ENCODE measurements around the gene PNRC2. TPM values are rescaled to one million over a fixed set of nuclear protein-coding genes. Genes with fewer than 3 reads are reported as not detected.
"Not testable (repeated sequence)": the region's sequence is repeated elsewhere in the genome, so short reads cannot be mapped to it uniquely, and the experiment has no call there.

The PNRC2 gene
- total and polyA plus RNA-seq, 2 donors: 143 to 151 TPM

GRCh38 chr1:23977854-23978191, 18.2 kb downstream of the PNRC2 start:
- Histone ChIP-seq H3K27me3 (ENCODE audit: control insufficient read depth in 2 of 2, insufficient read depth in 1 of 2, low read length in 1 of 2) (no peaks in the 10 kb centered on the region), H3K4me1 (ENCODE audit: control insufficient read depth in 2 of 2, insufficient read depth in 2 of 2, low read length in 2 of 2) (peaks cover 22 to 32% of the 10 kb centered on the region in 2 donors), H3K9me3 (ENCODE audit: control insufficient read depth in 2 of 2, insufficient read depth in 1 of 2, low read length in 1 of 2) (no peaks in the 10 kb centered on the region), H3K27ac (ENCODE audit: low read depth in 1 of 2, low read length in 1 of 2) (peak overlapping the region; percentile 42 to 67), H3K4me3 (ENCODE audit: low read length in 2 of 2) (peak overlapping the region; percentile 41 to 83), H3K36me3 (ENCODE audit: control insufficient read depth in 2 of 2, insufficient read depth in 2 of 2, low read length in 1 of 2) (peaks cover 24 to 47% of the 10 kb centered on the region in 2 donors)
- DNase-seq (ENCODE audit: low read depth in 6 of 9, low spot score in 9 of 9): no peak
- 55% methylated on average over 1 of the region's 1 CpG for WGBS

GRCh38 chr1:23978805-23979204, 19.2 kb downstream of the PNRC2 start:
- Histone ChIP-seq H3K4me3 (ENCODE audit: low read length in 2 of 2) (peak overlapping the region; percentile 83 to 91), H3K9me3 (ENCODE audit: control insufficient read depth in 2 of 2, insufficient read depth in 1 of 2, low read length in 1 of 2) (no peaks in the 10 kb centered on the region), H3K27me3 (ENCODE audit: control insufficient read depth in 2 of 2, insufficient read depth in 1 of 2, low read length in 1 of 2) (no peaks in the 10 kb centered on the region), H3K4me1 (ENCODE audit: control insufficient read depth in 2 of 2, insufficient read depth in 2 of 2, low read length in 2 of 2) (peaks cover 22 to 32% of the 10 kb centered on the region in 2 donors), H3K36me3 (ENCODE audit: control insufficient read depth in 2 of 2, insufficient read depth in 2 of 2, low read length in 1 of 2) (peaks cover 18 to 37% of the 10 kb centered on the region in 2 donors), H3K27ac (ENCODE audit: low read depth in 1 of 2, low read length in 1 of 2) (peak overlapping the region in 1 of 2 donors; percentile 98)
- DNase-seq (ENCODE audit: low read depth in 6 of 9, low spot score in 9 of 9): no peak
- under 1% methylated on average over 4 of the region's 4 CpGs for WGBS

- Histone ChIP-seq H3K4me1 (ENCODE audit: control insufficient read depth in 2 of 2, insufficient read depth in 2 of 2, low read length in 2 of 2) (peaks cover 22 to 32% of the 10 kb centered on the region in 2 donors), H3K36me3 (ENCODE audit: control insufficient read depth in 2 of 2, insufficient read depth in 2 of 2, low read length in 1 of 2) (peaks cover 12 to 31% of the 10 kb centered on the region in 2 donors), H3K9me3 (ENCODE audit: control insufficient read depth in 2 of 2, insufficient read depth in 1 of 2, low read length in 1 of 2) (no peaks in the 10 kb centered on the region), H3K4me3 (ENCODE audit: low read length in 2 of 2) (peak overlapping the region; percentile 83 to 91), H3K27me3 (ENCODE audit: control insufficient read depth in 2 of 2, insufficient read depth in 1 of 2, low read length in 1 of 2) (no peaks in the 10 kb centered on the region), H3K27ac (ENCODE audit: low read depth in 1 of 2, low read length in 1 of 2) (peak overlapping the region; percentile 98 to 100)
- under 1% methylated on average over 13 of the region's 13 CpGs for whole genome bisulfite sequencing
- no peak for DNase-seq (ENCODE audit: low read depth in 6 of 9, low spot score in 9 of 9)
Measured at GRCh38 chr1:23979387-23979880, 19.8 kb downstream of the PNRC2 start.

GRCh38 chr1:23979881-23980727, 20.5 kb downstream of the PNRC2 start, which contains the start of gene SRSF10:
TSS of gene SRSF10 (minus strand) at chr1:23980327. CDS start at chr1:23980255, 72 bp downstream.
- DNase-seq (ENCODE audit: low read depth in 6 of 9, low spot score in 9 of 9): peak; percentile 97 to 100 (median 98)
- no peaks in the 10 kb centered on the region for H3K27me3 ChIP-seq (ENCODE audit: control insufficient read depth in 2 of 2, insufficient read depth in 1 of 2, low read length in 1 of 2)
- H3K9me3 ChIP-seq (ENCODE audit: control insufficient read depth in 2 of 2, insufficient read depth in 1 of 2, low read length in 1 of 2): no peaks in the 10 kb centered on the region
- peaks cover 22 to 32% of the 10 kb centered on the region in 2 donors for H3K4me1 ChIP-seq (ENCODE audit: control insufficient read depth in 2 of 2, insufficient read depth in 2 of 2, low read length in 2 of 2)
- WGBS: under 1% methylated on average over 84 of the region's 84 CpGs
- H3K4me3 ChIP-seq (ENCODE audit: low read length in 2 of 2): peak within 1 kb of the TSS; percentile 83 to 91
- H3K27ac ChIP-seq (ENCODE audit: low read depth in 1 of 2, low read length in 1 of 2): peak within 1 kb of the TSS; percentile 98 to 100
- H3K36me3 ChIP-seq (ENCODE audit: control insufficient read depth in 2 of 2, insufficient read depth in 2 of 2, low read length in 1 of 2): peaks cover 6 to 25% of the 10 kb centered on the region in 2 donors

- peak overlapping the region; percentile 91 to 98 for H3K27ac ChIP-seq (ENCODE audit: low read depth in 1 of 2, low read length in 1 of 2)
- DNase-seq (ENCODE audit: low read depth in 6 of 9, low spot score in 9 of 9): no peak
- H3K36me3 ChIP-seq (ENCODE audit: control insufficient read depth in 2 of 2, insufficient read depth in 2 of 2, low read length in 1 of 2): peaks cover 6 to 21% of the 10 kb centered on the region in 2 donors
- WGBS: 13% methylated on average over 6 of the region's 6 CpGs
- H3K4me3 ChIP-seq (ENCODE audit: low read length in 2 of 2): peak overlapping the region; percentile 43 to 91
- H3K27me3 ChIP-seq (ENCODE audit: control insufficient read depth in 2 of 2, insufficient read depth in 1 of 2, low read length in 1 of 2): no peaks in the 10 kb centered on the region
- no peaks in the 10 kb centered on the region for H3K9me3 ChIP-seq (ENCODE audit: control insufficient read depth in 2 of 2, insufficient read depth in 1 of 2, low read length in 1 of 2)
- H3K4me1 ChIP-seq (ENCODE audit: control insufficient read depth in 2 of 2, insufficient read depth in 2 of 2, low read length in 2 of 2): peaks cover 19 to 32% of the 10 kb centered on the region in 2 donors
Measured at GRCh38 chr1:23980728-23981070, 21.1 kb downstream of the PNRC2 start.

GRCh38 chr1:23984417-23985186, 25.0 kb downstream of the PNRC2 start:
- 98% methylated on average over 5 of the region's 5 CpGs for WGBS
- DNase-seq (ENCODE audit: low read depth in 6 of 9, low spot score in 9 of 9): no peak
- Histone ChIP-seq H3K27ac (ENCODE audit: low read depth in 1 of 2, low read length in 1 of 2) (no peak overlapping the region), H3K4me3 (ENCODE audit: low read length in 2 of 2) (no peak overlapping the region), H3K4me1 (ENCODE audit: control insufficient read depth in 2 of 2, insufficient read depth in 2 of 2, low read length in 2 of 2) (peaks cover 3 to 16% of the 10 kb centered on the region in 2 donors), H3K36me3 (ENCODE audit: control insufficient read depth in 2 of 2, insufficient read depth in 2 of 2, low read length in 1 of 2) (no peaks in the 10 kb centered on the region), H3K27me3 (ENCODE audit: control insufficient read depth in 2 of 2, insufficient read depth in 1 of 2, low read length in 1 of 2) (no peaks in the 10 kb centered on the region), H3K9me3 (ENCODE audit: control insufficient read depth in 2 of 2, insufficient read depth in 1 of 2, low read length in 1 of 2) (no peaks in the 10 kb centered on the region)

- H3K4me1 ChIP-seq (ENCODE audit: control insufficient read depth in 2 of 2, insufficient read depth in 2 of 2, low read length in 2 of 2); H3K4me3 ChIP-seq (ENCODE audit: low read length in 2 of 2); H3K36me3 ChIP-seq (ENCODE audit: control insufficient read depth in 2 of 2, insufficient read depth in 2 of 2, low read length in 1 of 2); H3K27ac ChIP-seq (ENCODE audit: low read depth in 1 of 2, low read length in 1 of 2); H3K27me3 ChIP-seq (ENCODE audit: control insufficient read depth in 2 of 2, insufficient read depth in 1 of 2, low read length in 1 of 2); DNase-seq (ENCODE audit: low read depth in 6 of 9, low spot score in 9 of 9); H3K9me3 ChIP-seq (ENCODE audit: control insufficient read depth in 2 of 2, insufficient read depth in 1 of 2, low read length in 1 of 2): not testable (repeated sequence)
- WGBS: 99% methylated on average over 23 of the region's 23 CpGs
Measured at GRCh38 chr1:23987038-23987437, 27.4 kb downstream of the PNRC2 start.

- H3K36me3 ChIP-seq (ENCODE audit: control insufficient read depth in 2 of 2, insufficient read depth in 2 of 2, low read length in 1 of 2): no peaks in the 10 kb centered on the region
- H3K27ac ChIP-seq (ENCODE audit: low read depth in 1 of 2, low read length in 1 of 2): no peak overlapping the region
- no peak for DNase-seq (ENCODE audit: low read depth in 6 of 9, low spot score in 9 of 9)
- H3K27me3 ChIP-seq (ENCODE audit: control insufficient read depth in 2 of 2, insufficient read depth in 1 of 2, low read length in 1 of 2): no peaks in the 10 kb centered on the region
- H3K4me3 ChIP-seq (ENCODE audit: low read length in 2 of 2): no peak overlapping the region
- 85% methylated on average over 3 of the region's 3 CpGs for WGBS
- H3K9me3 ChIP-seq (ENCODE audit: control insufficient read depth in 2 of 2, insufficient read depth in 1 of 2, low read length in 1 of 2): no peaks in the 10 kb centered on the region
- peaks cover 0 to 2% of the 10 kb centered on the region in 2 donors for H3K4me1 ChIP-seq (ENCODE audit: control insufficient read depth in 2 of 2, insufficient read depth in 2 of 2, low read length in 2 of 2)
Measured at GRCh38 chr1:23989263-23989662, 29.6 kb downstream of the PNRC2 start.

GRCh38 chr1:23992011-23992410, 32.4 kb downstream of the PNRC2 start:
- not testable (repeated sequence) for DNase-seq (ENCODE audit: low read depth in 6 of 9, low spot score in 9 of 9); H3K4me3 ChIP-seq (ENCODE audit: low read length in 2 of 2); H3K36me3 ChIP-seq (ENCODE audit: control insufficient read depth in 2 of 2, insufficient read depth in 2 of 2, low read length in 1 of 2); H3K9me3 ChIP-seq (ENCODE audit: control insufficient read depth in 2 of 2, insufficient read depth in 1 of 2, low read length in 1 of 2); H3K27me3 ChIP-seq (ENCODE audit: control insufficient read depth in 2 of 2, insufficient read depth in 1 of 2, low read length in 1 of 2); H3K4me1 ChIP-seq (ENCODE audit: control insufficient read depth in 2 of 2, insufficient read depth in 2 of 2, low read length in 2 of 2); H3K27ac ChIP-seq (ENCODE audit: low read depth in 1 of 2, low read length in 1 of 2)
- 86% methylated on average over 13 of the region's 13 CpGs for WGBS
